Measurements from ENCODE around the gene CCDC88C. TPM values are rescaled to one million over a fixed set of nuclear protein-coding genes. Genes with fewer than 3 reads are reported as not detected.
"Not testable (repeated sequence)": the region's sequence is repeated elsewhere in the genome, so short reads cannot be mapped to it uniquely, and the experiment has no call there.

The CCDC88C gene, protein sequence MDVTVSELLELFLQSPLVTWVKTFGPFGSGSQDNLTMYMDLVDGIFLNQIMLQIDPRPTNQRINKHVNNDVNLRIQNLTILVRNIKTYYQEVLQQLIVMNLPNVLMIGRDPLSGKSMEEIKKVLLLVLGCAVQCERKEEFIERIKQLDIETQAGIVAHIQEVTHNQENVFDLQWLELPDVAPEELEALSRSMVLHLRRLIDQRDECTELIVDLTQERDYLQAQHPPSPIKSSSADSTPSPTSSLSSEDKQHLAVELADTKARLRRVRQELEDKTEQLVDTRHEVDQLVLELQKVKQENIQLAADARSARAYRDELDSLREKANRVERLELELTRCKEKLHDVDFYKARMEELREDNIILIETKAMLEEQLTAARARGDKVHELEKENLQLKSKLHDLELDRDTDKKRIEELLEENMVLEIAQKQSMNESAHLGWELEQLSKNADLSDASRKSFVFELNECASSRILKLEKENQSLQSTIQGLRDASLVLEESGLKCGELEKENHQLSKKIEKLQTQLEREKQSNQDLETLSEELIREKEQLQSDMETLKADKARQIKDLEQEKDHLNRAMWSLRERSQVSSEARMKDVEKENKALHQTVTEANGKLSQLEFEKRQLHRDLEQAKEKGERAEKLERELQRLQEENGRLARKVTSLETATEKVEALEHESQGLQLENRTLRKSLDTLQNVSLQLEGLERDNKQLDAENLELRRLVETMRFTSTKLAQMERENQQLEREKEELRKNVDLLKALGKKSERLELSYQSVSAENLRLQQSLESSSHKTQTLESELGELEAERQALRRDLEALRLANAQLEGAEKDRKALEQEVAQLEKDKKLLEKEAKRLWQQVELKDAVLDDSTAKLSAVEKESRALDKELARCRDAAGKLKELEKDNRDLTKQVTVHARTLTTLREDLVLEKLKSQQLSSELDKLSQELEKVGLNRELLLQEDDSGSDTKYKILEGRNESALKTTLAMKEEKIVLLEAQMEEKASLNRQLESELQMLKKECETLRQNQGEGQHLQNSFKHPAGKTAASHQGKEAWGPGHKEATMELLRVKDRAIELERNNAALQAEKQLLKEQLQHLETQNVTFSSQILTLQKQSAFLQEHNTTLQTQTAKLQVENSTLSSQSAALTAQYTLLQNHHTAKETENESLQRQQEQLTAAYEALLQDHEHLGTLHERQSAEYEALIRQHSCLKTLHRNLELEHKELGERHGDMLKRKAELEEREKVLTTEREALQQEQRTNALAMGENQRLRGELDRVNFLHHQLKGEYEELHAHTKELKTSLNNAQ (N-terminal part only)
- 30.5 TPM for polyA plus RNA-seq

DNA sequence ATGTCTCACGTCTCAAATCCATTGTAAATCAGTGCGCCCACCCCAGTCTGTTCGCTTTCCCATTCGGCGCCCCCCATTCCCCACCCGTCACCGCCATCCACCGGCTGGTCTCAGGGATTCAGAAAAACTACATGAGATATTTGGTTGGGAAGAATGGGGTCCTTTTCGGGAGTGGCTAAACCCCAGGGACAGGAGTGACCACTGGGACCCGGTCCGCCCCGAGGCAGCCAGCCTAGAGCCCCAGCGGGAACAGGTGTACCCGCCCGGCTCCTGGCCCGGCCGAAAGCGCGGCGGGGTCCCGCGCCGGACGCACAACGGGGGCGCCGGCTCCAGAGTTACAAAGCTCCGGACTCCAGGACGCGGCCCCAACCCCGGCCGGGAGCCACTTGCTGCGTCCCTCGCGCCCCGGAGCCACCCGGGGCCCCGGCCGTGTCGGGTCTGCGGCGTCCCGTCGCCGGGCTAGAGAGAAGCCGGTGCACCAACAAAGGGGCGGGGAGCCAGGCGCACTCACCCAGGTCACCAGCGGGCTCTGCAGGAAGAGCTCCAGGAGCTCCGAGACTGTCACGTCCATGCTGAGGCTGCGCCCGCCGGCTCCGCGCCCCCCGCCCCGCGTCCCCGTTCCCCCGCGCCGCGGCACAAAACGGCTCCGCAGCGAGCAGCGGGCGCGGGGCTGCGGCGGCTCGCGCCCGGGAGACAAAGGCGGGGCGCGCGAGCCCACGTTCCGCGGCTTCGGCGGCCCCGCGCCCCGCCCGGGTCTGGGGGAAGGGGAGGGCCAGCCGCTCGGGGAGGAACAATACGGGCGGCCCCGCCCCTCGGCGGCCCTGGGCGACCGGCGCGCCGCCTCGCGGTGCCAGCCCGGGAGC, at the start of gene CCDC88C:
TSS of gene CCDC88C (minus strand) at position 701 of the 863 bp plus-strand sequence. CDS start at position 571, 130 bp downstream.
- H3K9me3 Mint-ChIP-seq, result peaks cover 0 to 1% (median 0%) of the 10 kb centered on the region in 3 donors
- peaks cover 22 to 38% (median 35%) of the 10 kb centered on the region in 3 donors for H3K4me1 Mint-ChIP-seq
- H3K4me3 Mint-ChIP-seq, result peak within 1 kb of the TSS; percentile 89 to 100 (median 96)
- H3K27ac Mint-ChIP-seq, result peak within 1 kb of the TSS; percentile 90 to 98 (median 96)
- no peaks in the 10 kb centered on the region for H3K27me3 Mint-ChIP-seq
- H3K36me3 Mint-ChIP-seq, result peaks cover 3% of the 10 kb centered on the region

DNA sequence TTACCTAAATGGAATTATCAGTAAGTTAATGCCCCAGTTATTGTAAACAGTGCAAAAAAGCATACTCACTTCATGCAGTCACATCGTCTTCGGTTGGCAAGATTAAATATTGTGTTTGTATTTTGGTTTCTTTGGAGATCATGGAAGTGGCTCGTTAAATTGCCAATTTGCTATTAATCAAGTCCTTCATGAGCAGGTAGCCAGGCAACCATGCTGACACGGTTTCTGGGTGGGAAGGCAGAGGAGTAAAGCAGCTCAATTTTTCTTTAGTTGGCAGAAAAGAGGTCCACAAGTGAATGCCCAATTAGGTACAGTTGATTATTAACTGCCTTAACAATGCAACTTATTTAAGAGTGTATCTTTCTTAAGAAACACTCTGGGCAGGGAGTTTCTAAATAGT, 48.6 kb upstream of the CCDC88C start:
- H3K36me3 Mint-ChIP-seq, result peaks cover under 1% of the 10 kb centered on the region
- H3K4me1 Mint-ChIP-seq, result peaks cover 0 to 15% (median 7%) of the 10 kb centered on the region in 3 donors
- no peaks in the 10 kb centered on the region for H3K27me3 Mint-ChIP-seq
- H3K9me3 Mint-ChIP-seq, result no peaks in the 10 kb centered on the region
- no peak overlapping the region for H3K4me3 Mint-ChIP-seq
- peak overlapping the region in 1 of 3 donors; percentile 16 for H3K27ac Mint-ChIP-seq

DNA sequence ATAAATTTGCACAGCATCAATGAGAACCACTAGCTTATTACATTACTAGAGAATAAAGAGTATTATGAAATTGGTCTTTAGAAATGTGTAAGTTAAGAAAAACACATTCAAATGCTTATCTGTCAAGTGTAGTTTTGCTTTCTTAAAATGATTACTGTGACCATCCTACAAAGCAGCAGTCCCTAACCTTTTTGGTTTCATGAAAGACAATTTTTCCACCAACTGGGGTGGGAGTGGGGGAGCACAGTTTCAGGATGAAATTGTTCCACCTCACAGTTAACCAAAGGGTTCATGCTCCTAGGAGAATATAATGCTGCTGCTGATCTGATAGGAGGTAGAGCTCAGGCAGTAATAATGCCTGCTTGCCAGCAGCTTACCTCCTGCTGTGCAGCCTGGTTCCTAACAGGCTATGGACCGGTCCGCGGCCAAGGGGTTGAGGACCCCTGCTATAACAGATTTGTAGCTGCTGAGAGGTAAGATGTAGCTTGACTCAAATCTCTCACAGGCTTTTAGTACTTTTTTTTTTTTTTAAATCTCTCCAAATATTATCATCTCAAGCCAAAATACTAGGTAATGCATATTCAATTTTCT, 47.1 kb upstream of the CCDC88C start:
- Mint-ChIP-seq H3K36me3 (peaks cover 4% of the 10 kb centered on the region), H3K4me3 (no peak overlapping the region), H3K4me1 (peaks cover 0 to 8% (median 2%) of the 10 kb centered on the region in 3 donors), H3K9me3 (no peaks in the 10 kb centered on the region), H3K27me3 (no peaks in the 10 kb centered on the region), H3K27ac (no peak overlapping the region)

DNA sequence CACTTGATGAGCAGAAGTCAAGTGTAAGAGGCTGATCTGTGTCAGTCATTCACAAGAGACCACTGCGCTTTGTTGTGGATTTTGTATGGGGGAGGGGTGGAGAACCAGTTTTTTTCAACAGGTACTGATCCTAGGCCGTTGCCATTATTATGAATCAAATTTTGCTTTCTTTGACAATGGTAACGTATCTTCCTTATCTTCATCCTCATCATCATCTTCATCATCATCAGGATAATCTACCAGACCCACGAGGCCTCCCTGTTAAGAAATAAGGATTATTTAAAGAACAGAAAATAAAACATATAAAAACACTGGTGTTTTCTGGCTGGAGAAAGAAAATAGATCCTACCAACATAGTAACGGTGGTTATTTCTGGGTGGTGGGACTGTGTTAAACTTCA, 41.0 kb upstream of the CCDC88C start:
- no peaks in the 10 kb centered on the region for H3K9me3 Mint-ChIP-seq
- H3K4me3 Mint-ChIP-seq, result no peak overlapping the region
- no peak overlapping the region for H3K27ac Mint-ChIP-seq
- H3K27me3 Mint-ChIP-seq, result no peaks in the 10 kb centered on the region
- H3K36me3 Mint-ChIP-seq, result peaks cover 8% of the 10 kb centered on the region
- H3K4me1 Mint-ChIP-seq, result peaks cover 3 to 5% (median 4%) of the 10 kb centered on the region in 3 donors

DNA sequence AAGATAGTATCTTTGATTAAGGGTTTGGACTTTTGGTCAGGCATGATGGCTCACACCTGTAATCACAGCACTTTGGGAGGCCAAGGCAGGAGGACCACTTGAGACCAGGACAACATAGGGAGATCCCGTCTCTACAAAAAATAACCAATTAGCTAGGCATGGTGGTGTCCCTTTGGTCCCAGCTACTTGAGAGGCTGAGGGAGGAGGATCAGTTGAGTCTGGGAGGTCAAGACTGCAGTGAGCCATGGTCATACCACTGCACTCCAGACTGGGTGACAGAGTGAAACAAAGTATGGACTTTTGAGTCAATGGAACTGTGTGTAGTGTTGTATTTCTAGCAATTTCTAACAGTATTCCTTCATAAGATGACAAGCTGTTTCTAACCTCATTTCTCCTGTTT, 38.7 kb upstream of the CCDC88C start:
- peak overlapping the region; percentile 31 to 86 (median 45) for H3K27ac Mint-ChIP-seq

DNA sequence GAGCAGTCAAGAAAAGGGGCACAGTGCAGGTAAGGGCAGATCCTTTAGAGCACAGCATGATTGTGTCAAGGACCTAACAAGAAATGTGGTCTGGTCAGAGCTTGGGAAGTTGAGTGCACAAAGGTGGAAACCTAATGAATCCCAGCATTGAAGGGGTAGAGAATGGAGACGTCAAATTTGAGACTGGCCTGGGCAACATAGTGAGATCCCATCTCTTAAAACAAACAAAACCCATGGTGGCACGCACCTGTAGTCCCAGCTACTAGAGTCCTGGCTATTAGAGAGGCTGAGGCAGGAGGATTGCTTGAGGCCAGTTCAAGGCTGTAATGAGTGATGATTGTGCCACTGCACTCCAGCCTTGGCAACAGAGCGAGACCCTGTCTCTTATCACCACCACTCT, 37.0 kb upstream of the CCDC88C start:
- no peak overlapping the region for H3K4me3 Mint-ChIP-seq
- no peaks in the 10 kb centered on the region for H3K9me3 Mint-ChIP-seq

More for the DNA sequence above, 38.7 kb upstream of the CCDC88C start:
- Mint-ChIP-seq H3K27me3 (no peaks in the 10 kb centered on the region), H3K4me1 (peaks cover 3 to 5% (median 4%) of the 10 kb centered on the region in 3 donors), H3K9me3 (no peaks in the 10 kb centered on the region), H3K36me3 (peaks cover 8% of the 10 kb centered on the region), H3K4me3 (no peak overlapping the region)

DNA sequence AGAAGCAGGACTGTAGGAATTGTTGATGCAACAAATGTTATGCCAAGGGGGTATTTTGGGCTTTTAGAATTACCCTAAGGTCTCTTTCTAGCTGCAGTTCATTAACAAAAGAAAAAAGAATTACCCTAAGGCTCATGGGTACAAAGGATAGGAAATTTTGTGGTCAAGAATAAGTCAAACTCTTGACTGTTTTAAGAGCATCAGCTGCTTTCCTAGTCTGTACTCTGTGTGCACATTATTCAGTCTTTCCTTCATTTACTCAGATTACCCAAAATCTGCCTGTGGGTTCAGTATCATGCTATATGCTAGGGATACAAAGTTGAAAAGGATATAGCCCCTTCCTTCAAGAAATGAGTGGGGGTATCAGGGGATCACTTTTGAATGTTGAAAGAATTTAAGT, 36.5 kb upstream of the CCDC88C start:
- Mint-ChIP-seq H3K9me3 (no peaks in the 10 kb centered on the region), H3K4me3 (no peak overlapping the region), H3K36me3 (peaks cover 4% of the 10 kb centered on the region), H3K4me1 (peaks cover 3 to 5% (median 4%) of the 10 kb centered on the region in 3 donors), H3K27me3 (no peaks in the 10 kb centered on the region), H3K27ac (peak overlapping the region in 1 of 3 donors; percentile 84)

More for the DNA sequence above, 37.0 kb upstream of the CCDC88C start:
- H3K36me3 Mint-ChIP-seq, result peaks cover 4% of the 10 kb centered on the region
- no peaks in the 10 kb centered on the region for H3K27me3 Mint-ChIP-seq
- H3K4me1 Mint-ChIP-seq, result peaks cover 3 to 5% (median 4%) of the 10 kb centered on the region in 3 donors
- H3K27ac Mint-ChIP-seq, result peak overlapping the region in 2 of 3 donors; percentile 71 to 84

DNA sequence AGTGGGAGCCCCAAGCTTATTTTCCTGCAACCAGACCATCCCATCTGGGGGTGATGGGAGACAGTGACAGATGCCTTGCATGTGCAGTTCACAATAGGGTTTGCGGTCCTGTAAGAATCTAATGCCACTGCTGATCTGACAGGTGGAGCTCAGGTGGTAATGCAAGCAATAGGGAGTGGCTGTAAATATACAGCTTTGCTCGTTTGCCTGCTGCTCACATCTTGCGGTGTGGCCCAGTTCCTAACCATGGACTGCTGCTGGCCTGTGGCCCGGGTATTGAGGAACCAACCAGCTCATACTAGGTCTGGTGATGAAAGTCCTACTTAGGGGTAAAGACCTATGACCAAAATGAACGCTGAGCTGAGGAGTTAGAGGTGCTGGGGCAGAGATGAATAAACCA, 36.1 kb upstream of the CCDC88C start:
- no peak overlapping the region for H3K27ac Mint-ChIP-seq
- H3K4me1 Mint-ChIP-seq, result peaks cover 3 to 5% (median 4%) of the 10 kb centered on the region in 3 donors
- peaks cover 4% of the 10 kb centered on the region for H3K36me3 Mint-ChIP-seq
- H3K4me3 Mint-ChIP-seq, result no peak overlapping the region
- H3K27me3 Mint-ChIP-seq, result no peaks in the 10 kb centered on the region
- no peaks in the 10 kb centered on the region for H3K9me3 Mint-ChIP-seq

DNA sequence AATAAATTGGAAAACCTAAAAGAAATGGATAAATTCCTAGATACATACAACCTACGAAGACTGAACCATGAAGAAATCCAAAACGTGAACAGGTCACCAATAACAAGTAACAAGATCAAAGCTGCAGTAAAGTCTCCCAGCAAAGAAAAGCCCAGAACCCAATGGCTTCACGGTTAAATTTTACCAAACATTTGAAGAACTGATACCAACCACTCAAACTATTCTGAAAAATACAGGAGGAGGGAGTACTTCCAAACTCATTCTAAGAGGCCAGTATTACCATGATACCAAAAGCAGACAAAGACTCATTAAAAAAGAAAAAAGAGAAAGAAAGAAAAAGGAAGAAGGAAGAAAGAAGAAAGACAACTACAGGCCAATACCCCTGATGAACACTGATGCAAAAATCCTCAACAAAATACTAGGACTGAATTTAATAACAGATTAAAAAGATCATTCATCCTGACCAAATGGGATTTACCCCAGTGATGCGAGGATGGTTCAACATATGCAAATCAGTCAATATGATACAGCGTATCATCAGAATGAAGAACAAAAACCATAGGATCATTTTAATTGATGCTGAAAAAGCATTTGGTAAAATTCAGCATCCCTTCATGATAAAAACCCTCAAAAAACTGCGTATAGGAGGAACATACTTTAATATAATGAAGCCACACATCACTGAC, 26.9 kb upstream of the CCDC88C start:
- Mint-ChIP-seq H3K9me3 (peaks cover 2 to 7% (median 2%) of the 10 kb centered on the region in 3 donors), H3K4me1 (peaks cover 0 to 1% (median 0%) of the 10 kb centered on the region in 3 donors), H3K27ac (no peak overlapping the region), H3K27me3 (peaks cover 8% of the 10 kb centered on the region), H3K36me3 (peaks cover 7% of the 10 kb centered on the region), H3K4me3 (no peak overlapping the region)

DNA sequence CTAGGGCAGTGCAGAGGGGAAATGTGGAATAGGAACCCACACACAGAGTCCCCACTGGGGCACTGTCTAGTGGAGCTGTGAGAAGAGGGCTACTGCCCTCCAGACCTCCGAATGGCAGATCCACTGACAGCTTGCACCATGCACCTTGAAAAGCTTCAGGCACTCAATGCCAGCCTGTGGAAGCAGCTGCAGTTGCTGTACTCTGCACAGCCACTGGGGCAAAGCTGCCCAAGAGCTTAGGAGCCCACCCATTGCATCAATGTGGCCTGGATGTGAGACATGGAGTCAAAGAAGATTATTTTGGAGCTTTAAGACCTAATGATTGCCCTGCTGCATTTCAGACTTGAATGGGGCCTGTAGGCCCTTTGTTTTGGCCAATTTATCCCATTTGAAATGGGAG, 21.7 kb upstream of the CCDC88C start:
- H3K4me1 Mint-ChIP-seq, result peaks cover 0 to under 1% (median 0%) of the 10 kb centered on the region in 3 donors
- peaks cover 10% of the 10 kb centered on the region for H3K36me3 Mint-ChIP-seq
- H3K27ac Mint-ChIP-seq, result no peak overlapping the region
- no peak overlapping the region for H3K4me3 Mint-ChIP-seq
- peaks cover 10% of the 10 kb centered on the region for H3K27me3 Mint-ChIP-seq
- peaks cover 2 to 10% (median 4%) of the 10 kb centered on the region in 3 donors for H3K9me3 Mint-ChIP-seq

DNA sequence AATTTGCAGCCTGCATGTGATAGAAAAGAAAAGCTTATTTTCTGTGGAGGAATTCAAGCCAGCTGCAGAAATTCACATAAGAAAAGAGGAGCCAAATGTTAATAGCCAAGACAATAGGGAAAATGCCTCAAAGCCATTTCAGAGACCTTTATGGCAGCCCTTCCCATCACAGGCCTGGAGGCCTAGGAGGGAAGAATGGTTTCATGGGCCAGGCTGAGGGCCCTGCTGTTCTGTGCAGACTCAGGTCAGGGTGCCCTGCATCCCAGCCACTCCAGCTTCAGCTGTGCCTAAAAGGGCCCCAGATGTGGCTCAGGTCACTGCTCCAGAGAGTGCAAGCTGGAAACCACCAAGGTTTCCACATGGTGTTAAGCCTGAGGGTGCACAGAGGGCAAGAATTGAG, 21.2 kb upstream of the CCDC88C start:
- Mint-ChIP-seq H3K27me3 (peaks cover 9% of the 10 kb centered on the region), H3K4me1 (no peaks in the 10 kb centered on the region), H3K27ac (no peak overlapping the region), H3K36me3 (peaks cover 10% of the 10 kb centered on the region), H3K9me3 (peaks cover 2 to 10% (median 4%) of the 10 kb centered on the region in 3 donors), H3K4me3 (no peak overlapping the region)

DNA sequence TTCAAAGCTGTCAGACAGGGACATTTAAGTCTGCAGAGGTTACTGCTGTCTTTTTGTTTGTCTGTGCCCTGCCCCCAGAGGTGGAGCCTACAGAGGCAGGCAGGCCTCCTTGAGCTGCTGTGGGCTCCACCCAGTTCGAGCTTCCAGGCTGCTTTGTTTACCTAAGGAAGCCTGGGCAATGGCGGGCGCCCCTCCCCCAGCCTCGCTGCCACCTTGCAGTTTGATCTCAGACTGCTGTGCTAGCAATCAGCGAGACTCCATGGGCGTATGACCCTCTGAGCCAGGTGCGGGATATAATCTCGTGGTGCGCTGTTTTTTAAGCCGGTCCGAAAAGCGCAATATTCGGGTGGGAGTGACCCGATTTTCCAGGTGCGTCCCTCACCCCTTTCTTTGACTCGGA, 18.6 kb upstream of the CCDC88C start:
- H3K27ac Mint-ChIP-seq, H3K4me1 Mint-ChIP-seq, H3K27me3 Mint-ChIP-seq, H3K36me3 Mint-ChIP-seq, H3K4me3 Mint-ChIP-seq: not testable (repeated sequence)
- peaks cover 2 to 10% (median 3%) of the 10 kb centered on the region in 3 donors for H3K9me3 Mint-ChIP-seq

DNA sequence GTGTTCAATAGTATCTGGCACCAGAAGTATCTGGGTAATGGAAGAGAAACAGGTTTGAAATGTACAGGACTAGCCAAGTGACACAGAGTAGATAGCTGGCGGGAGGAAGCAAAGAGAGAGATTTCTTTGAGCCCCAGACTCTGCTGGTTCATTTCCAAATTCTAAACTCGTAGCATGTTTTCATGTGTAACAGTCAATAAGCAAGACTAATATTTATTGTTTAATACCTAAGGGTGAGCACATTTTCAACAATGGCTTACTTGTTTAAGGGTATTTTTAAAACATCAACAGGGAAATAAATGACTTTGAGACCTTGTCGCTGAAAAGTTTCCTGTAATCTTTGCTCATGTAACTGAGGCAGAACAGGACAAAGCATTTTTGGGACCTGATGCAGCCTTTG, 11.8 kb upstream of the CCDC88C start:
- H3K9me3 Mint-ChIP-seq, result peaks cover 0 to 3% (median 0%) of the 10 kb centered on the region in 3 donors
- H3K4me1 Mint-ChIP-seq, result peaks cover 2 to 11% (median 11%) of the 10 kb centered on the region in 3 donors
- H3K36me3 Mint-ChIP-seq, result no peaks in the 10 kb centered on the region

More for the DNA sequence above, 11.8 kb upstream of the CCDC88C start:
- Mint-ChIP-seq H3K27ac (no peak overlapping the region), H3K4me3 (no peak overlapping the region), H3K27me3 (no peaks in the 10 kb centered on the region)

All from IgD-negative memory B cell (primary cell).